GM19239 (cell line): ENCODE data around the gene HSPA8.

Experiments used
- DNase-seq: peaks from one replicate; pipeline ENCODE4 v3.0.0; 2011; ENCODE audit warnings: low spot score; ENCODE audit not compliant: insufficient read length
- FAIRE-seq: peaks from 2 replicates; lab custom pipeline; 2011; peaks lifted over from hg19 to GRCh38; lab: Jason Lieb, UNC

The HSPA8 gene

DNA sequence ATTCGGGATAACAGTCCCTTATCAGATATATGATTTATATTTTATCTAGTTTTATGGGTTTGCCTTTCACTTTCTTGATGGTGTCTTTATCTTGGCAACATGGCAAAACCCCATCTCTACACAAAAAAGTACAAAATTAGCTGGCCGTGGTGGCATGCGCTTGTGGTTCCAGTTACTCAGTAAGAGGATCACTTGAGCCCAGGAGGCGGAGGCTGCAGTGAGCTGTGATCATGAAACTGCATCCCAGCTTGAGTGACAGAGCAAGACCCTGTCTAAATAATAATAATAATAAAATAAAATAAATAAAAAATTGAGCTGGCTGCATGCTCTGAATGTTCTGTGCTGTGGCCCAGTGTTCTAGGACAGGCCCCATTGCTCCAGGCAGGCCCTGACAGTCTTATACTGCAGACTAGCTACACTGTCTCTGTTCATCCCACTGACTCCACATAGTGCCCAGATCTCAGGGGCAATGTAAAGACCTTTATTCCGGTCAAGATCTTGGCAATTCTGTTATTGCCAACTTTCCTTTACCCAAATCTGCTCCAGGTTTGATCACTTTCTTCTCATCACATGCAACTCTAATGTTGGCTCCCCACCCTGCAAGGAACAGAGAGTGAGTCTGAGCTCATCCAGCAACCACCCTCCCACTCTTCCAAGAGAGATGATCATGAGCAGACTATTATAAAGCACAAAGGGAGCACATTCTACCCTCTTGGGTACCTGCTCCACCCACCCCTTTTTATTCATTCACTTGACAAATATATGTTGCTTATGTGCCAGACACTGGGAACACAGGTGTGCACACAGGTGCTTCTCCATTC lies 8.8 kb downstream of the HSPA8 start:
- DNase-seq (no peak), FAIRE-seq (no peak)

DNA sequence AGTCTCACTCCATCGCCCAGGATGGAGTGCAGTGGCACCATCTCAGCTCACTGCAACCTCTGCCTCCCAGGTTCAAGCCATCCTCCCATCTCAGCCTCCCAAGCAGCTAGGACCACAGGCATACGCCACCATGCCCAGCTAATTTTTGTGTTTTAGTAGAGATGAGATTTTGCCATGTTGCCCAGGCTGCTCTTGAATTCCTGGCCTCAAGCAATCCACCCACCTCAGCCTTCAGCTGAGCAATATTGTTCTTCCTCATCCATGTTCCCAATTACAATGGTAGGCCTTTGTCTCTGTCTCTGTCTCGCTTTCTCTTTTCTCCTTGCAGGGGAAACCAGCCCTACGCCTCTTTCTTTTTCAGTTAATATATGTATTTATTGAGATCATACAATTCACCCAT lies 10.3 kb downstream of the HSPA8 start:
- FAIRE-seq (no peak), DNase-seq (no peak)

DNA sequence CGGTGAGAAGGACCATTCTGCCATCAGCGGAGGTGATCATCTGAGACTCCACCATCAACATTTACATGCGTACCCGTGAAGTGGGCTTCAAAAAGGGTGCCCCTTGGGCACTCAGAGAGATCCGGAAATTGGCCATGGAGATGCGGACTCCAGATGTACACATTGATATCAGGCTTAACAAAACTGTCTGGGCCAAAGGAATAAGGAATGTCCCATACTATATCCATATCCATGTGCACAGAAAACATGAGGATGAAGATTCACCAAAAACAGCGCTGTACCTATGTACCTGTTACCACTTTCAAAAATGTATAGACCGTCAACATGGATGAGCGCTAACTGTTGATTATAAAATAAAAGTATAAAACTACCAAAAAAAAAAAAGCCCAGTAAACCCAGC lies 10.8 kb downstream of the HSPA8 start:
- no peak for DNase-seq
- FAIRE-seq = no peak

DNA sequence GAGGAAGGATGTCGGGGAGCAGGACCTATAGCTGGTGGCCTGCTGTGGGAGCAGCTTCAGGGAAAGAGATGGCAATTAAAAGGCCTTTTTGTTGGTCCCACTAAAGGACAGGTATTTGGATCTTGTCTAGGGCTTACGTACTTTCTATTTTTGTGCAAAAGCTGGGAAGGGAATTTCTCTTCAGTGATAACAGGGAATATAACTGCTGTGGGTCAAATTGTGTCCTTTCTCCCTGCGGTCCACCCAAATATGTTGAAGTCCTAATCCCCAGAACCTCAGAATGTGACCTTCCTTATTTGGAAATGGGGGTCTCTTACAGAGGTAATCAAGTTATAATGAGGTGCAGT lies 14.0 kb downstream of the HSPA8 start:
- no peak for FAIRE-seq
- no peak for DNase-seq

DNA sequence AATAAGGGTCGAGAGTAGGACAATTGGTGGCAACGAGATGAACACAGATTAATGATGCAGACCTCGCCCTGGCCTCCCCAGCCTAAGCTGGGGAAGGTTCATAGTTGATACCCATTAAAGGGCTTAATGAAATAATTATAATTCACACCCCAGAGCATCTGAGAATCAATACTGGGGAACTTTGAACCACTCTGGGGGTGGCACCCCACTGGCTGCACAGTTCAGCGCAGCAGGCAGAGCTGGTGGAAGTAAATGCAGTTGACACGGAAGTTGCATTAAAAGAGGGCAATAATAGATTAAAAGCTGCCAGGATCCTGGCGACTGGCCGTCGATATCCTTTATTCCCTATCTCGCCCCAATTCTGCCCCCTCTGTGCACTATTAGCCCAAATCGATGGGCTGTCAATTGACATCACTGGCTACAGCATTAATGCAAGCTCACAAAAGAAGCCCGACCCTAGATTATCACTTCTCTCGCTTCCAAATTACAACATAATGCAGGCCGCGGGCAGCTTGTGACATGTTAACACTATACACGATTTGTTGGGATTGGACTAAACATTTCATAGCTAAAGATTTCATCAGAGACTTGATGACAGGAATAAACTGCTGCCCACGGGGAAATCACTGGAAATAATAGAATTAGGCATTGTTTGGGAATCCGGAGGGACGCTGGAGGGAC lies 14.5 kb downstream of the HSPA8 start:
- DNase-seq (no peak), FAIRE-seq (no peak)

DNA sequence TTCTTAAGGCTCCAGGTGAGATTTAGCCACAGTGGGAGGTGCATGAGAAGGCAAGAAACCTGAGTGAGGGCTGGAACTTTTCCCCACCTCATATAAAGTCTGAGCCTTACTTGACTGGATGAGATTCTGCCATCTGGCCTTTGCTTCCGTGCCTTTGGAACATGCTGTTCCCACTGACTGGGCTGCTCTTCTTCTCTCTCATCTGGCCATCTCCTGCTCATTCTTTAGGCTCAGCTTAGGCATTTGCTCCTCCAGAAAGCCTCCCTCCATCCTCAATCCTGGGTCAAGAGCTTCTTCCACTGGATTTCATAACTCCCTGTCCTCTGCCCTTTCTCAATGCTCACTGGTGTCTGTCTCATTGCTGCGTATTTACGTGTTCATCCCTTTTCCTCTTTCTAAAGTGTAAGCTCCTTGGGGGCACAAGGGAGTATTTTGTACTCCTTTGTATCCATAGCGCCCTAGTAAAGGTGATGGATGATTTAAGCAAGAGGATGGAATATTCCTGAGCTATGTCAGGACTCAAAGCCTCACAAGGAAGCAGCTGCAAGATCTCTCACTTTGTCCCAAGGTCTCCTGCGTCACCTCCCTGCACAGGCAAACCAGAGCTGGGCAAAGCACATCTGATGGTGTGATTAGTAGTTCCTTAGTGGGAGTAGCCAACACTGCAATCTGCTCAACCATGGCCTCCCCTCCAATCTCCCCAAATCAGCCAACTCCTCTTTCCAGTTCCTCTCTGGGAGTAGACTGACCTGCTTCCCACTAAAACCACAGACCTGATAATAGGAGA lies 15.3 kb downstream of the HSPA8 start:
- no peak for FAIRE-seq

DNA sequence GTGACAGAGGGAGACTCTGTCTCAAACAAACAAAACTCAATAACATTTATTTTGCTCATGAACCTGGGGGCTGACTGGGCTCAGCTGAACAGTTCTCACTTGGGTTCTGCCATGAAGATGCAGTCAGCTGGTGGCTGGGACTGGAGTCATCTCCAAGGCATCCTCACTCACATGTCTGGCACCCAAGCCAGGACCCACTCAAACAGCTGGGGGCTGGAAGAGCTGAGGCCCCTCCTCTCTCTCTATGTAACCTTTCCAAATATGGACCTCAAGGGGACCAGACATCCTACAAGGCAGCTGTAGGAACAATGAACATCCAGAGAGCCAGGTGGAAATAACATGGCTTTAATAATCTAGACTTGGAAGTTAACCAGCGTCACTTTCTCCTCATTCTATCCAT lies 16.8 kb downstream of the HSPA8 start:
- DNase-seq (no peak), FAIRE-seq (no peak)

More for the DNA sequence above, 15.3 kb downstream of the HSPA8 start:
- no peak for DNase-seq

DNA sequence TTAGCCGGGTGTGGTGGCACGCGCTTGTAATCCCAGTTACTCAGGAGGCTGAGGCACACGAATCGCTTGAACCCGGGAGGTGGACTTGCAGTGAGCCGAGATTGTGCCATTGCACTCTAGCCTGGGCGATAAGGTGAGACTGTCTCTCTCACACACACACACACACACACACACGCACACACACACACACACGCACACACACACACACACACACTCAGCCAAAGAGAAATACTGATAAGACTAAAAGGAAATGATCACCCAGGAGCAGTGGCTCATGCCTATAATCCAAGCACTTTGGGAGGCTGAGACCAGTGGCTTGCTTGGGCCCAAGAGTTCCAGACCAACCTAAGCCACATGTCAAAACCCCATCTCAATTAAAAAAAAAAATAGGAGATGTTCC lies 20.8 kb downstream of the HSPA8 start:
- FAIRE-seq (no peak), DNase-seq (no peak)

DNA sequence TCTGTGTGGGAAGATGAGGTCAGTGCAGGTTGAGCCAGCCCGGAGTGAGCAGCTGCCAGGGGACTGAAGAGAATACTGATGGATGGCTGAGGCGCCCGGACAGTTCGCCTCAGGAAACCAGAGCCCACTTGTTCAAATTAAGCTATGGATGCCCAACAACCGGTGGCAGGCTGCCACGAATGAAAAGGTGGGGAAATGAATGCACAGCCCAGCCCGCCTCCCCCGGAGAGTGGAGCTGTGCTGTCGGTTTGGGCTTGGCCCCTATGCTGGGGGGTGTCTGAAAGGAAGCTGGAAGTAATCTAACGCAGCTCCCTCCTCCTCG lies 21.9 kb downstream of the HSPA8 start:
- DNase-seq (no peak), FAIRE-seq (no peak)

DNA sequence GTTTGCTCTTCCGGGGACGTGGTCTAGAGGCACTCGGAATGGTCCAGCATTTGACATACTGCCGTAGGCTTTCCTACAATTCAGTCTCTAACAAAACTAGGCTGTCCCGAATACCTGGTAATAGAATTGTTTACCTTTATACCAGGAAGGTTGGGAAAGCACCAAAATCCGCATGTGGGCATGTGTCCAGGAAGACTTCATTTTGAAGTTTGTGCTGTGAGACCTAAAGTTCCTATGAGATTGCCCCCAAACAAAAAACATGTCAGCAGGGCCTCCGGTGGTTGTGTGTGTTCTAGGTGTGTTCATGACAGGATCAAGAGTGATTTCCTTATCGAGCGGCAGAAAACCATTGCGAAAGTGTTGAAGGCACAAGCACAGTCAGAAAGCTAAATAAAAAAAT lies 26.1 kb downstream of the HSPA8 start:
- no peak for DNase-seq
- no peak for FAIRE-seq

DNA sequence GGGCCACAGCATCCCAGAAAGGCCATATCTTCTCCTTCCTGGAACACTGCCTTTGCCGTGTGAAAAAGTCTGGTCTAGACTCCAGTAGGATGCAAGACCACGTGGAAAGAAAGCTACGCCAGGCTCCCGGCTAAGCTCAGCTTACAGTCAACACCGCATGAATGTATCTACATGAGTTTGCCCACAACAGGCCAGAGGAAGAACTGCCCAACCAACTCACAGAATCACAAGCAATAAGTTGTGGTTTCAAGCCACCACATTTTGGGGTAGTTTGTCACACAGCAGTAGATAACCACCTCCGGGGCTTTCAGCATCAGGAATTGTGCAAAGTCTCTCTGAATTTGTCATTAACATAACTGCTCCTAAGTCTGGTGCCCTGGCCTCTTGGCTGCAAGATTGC lies 27.3 kb downstream of the HSPA8 start:
- FAIRE-seq (no peak), DNase-seq (no peak)

DNA sequence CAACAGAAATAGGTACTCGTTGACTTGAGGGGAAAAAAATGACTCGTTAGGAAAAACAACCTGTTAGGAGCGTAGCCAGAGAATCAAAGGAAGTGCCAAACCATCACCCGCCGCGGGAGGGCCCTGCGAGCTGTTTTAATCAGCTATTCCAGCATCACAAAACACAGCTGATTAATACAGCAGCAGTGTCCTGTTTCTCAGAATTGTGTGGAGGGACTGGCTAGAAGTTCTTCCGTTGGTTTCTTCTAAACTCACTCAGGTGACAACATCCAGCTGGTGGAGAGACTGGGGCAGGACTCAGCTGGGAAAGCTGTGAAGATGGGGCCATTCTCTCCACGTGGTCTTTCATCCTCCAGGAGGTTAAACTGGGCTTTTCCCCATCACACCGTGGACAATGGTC lies 28.0 kb downstream of the HSPA8 start:
- FAIRE-seq = no peak

DNA sequence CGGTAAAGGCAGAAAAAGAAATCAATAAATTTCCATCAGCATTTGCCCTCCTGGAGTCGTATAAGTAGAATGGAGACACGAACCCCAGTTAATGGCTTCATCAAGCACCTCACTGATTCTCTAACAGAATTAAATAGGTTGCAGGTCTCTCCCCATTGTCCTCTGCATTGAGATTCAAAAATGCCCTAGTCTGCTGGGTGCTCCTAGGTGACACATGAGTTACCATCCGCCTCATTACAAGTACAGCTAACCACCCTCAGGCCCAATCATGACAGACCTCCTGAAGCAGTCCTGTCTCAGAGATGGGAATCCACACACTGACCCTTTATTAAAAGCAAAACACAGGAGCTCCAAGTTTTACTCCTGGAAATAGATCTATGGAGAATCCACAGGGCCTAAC lies 31.4 kb downstream of the HSPA8 start:
- FAIRE-seq (no peak), DNase-seq (no peak)

More for the DNA sequence above, 28.0 kb downstream of the HSPA8 start:
- DNase-seq = no peak

DNA sequence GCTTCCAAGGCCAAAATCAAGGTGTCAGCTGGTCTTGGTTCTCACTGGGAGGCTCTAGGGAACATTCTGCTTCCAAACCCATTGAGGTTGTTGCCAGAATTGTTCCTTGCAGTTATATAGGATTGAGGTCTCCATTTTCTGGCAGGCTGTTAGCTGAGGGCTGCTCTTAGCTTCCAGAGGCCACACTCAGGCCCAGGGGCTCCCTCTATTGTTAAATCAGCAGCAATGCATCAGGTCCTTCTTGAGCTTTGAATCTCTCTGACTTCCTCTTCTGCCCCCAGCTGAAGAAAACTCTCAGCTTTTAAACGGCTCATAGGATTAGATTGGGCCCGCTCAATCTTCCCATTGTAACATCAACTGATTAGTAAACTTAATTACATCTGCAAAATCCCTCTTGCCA lies 41.0 kb downstream of the HSPA8 start:
- DNase-seq = peak; percentile 40

DNA sequence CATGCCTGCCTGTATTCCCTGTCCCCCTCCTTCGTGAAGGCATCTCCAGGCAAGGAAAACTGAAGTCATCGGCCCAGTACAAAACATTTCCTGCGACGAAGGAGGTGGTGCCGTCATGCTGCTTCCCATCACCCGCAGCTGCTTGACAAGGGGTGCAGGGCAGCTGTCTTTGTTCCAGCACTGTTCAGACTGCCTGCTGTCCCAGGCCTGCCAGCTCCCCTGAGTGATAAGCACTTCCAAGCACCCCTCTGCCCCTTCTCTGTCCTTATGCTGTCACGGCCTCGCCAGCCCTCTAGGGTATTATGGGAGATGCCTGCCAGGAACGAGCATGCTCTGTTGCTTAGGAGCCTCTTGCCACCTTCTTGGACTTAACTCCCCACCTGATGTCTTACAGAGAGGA lies 43.2 kb downstream of the HSPA8 start:
- no peak for DNase-seq
- no peak for FAIRE-seq

More for the DNA sequence above, 41.0 kb downstream of the HSPA8 start:
- FAIRE-seq = peak; percentile 60

DNA sequence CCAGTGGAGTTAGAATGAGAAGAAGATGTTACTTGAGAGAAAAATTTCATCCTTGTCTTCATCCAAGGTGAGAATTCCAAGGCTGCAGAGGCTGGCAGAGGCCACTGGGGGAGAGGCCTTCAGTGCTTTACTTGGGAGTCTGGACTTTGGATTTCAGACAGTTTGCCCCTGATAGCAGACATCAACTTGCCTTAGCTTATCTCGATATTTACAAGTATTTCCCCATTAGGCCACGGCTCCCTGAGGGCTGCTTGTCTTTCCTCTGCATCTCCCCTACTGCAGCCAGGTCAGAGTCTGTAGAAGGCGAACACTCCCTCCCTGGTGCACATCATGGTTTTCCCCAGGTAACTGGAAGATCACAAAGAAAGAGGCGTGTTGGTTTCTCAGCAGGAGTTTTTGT lies 50.4 kb downstream of the HSPA8 start:
- FAIRE-seq = no peak
- no peak for DNase-seq
